Effector memory CD4-positive, alpha-beta T cell (primary cell): ENCODE measurements around the gene RFESD.
A peak's percentile ranks its signal among the peaks of the same experiment; 100 is the strongest.

Source experiments
- DNase-seq, 3 donors: peaks; one replicate each; pipeline ENCODE4 v3.0.0-alpha.2; 2020
- H3K27ac ChIP-seq: 2 replicates; pipeline ENCODE4 v1.7.0; 2013; ENCODE audit warnings: mild to moderate bottlenecking, low read length, moderate library complexity; ENCODE audit not compliant: insufficient read depth, poor library complexity, severe bottlenecking
- H3K27me3 ChIP-seq: replicated peaks from 2 replicates; pipeline ENCODE4 v1.7.0; 2013; ENCODE audit warnings: mild to moderate bottlenecking, low read length; ENCODE audit not compliant: insufficient read depth, control insufficient read depth, poor library complexity, severe bottlenecking
- H3K36me3 ChIP-seq: 2 replicates; pipeline ENCODE4 v1.7.0; 2013; ENCODE audit warnings: mild to moderate bottlenecking, low read length, moderate library complexity; ENCODE audit not compliant: control insufficient read depth, insufficient read depth
- H3K4me1 ChIP-seq: 2 replicates; pipeline ENCODE4 v1.7.0; 2013; ENCODE audit warnings: low read length, mild to moderate bottlenecking; ENCODE audit not compliant: control insufficient read depth, insufficient read depth, poor library complexity, severe bottlenecking
- H3K4me3 ChIP-seq: 2 replicates; pipeline ENCODE4 v1.7.0; 2013; ENCODE audit warnings: low read length, low read depth, mild to moderate bottlenecking; ENCODE audit not compliant: insufficient read depth, poor library complexity, severe bottlenecking
- H3K9me3 ChIP-seq: 2 replicates; pipeline ENCODE4 v1.7.0; 2013; ENCODE audit warnings: mild to moderate bottlenecking, low read length, moderate library complexity; ENCODE audit not compliant: control insufficient read depth
- total RNA-seq, 3 donors: gene quantifications; one replicate each; lab custom pipeline; 2026; lab: John Stamatoyannopoulos, UW

The RFESD gene
- 1.5 to 3.6 (median 2.8) reads per million in 3 donors for total RNA-seq

GRCh38 chr5:95646569-95647431, at the start of gene RFESD:
RFESD (plus strand) TSS chr5:95646777; CDS start chr5:95652272, 5,495 bp downstream.
- Histone ChIP-seq H3K27me3 (no peaks in the 10 kb centered on the region), H3K4me1 (peaks cover 5% of the 10 kb centered on the region), H3K36me3 (no peaks in the 10 kb centered on the region), H3K27ac (peak within 1 kb of the TSS; percentile 75), H3K4me3 (peak within 1 kb of the TSS; percentile 51), H3K9me3 (no peaks in the 10 kb centered on the region)
- DNase-seq = peak; percentile 87 to 92 (median 89)

GRCh38 chr5:95599252-95599651, 47.3 kb upstream of the RFESD start:
- DNase-seq = no peak
- Histone ChIP-seq H3K9me3 (no peaks in the 10 kb centered on the region), H3K27me3 (no peaks in the 10 kb centered on the region), H3K36me3 (peaks cover 12% of the 10 kb centered on the region), H3K4me3 (no peak overlapping the region), H3K4me1 (no peaks in the 10 kb centered on the region), H3K27ac (no peak overlapping the region)

- no peak overlapping the region for H3K27ac ChIP-seq
- no peaks in the 10 kb centered on the region for H3K9me3 ChIP-seq
- no peaks in the 10 kb centered on the region for H3K4me1 ChIP-seq
- H3K4me3 ChIP-seq = no peak overlapping the region
- peaks cover 12% of the 10 kb centered on the region for H3K36me3 ChIP-seq
- no peaks in the 10 kb centered on the region for H3K27me3 ChIP-seq
- no peak for DNase-seq
Measured at GRCh38 chr5:95600557-95600956, 46.0 kb upstream of the RFESD start.

- no peak overlapping the region for H3K27ac ChIP-seq
- peaks cover 16% of the 10 kb centered on the region for H3K36me3 ChIP-seq
- no peak overlapping the region for H3K4me3 ChIP-seq
- H3K27me3 ChIP-seq = no peaks in the 10 kb centered on the region
- DNase-seq = no peak
- H3K4me1 ChIP-seq = no peaks in the 10 kb centered on the region
- no peaks in the 10 kb centered on the region for H3K9me3 ChIP-seq
Measured at GRCh38 chr5:95605786-95606185, 40.8 kb upstream of the RFESD start.

GRCh38 chr5:95606419-95606818, 40.2 kb upstream of the RFESD start:
- Histone ChIP-seq H3K36me3 (peaks cover 10% of the 10 kb centered on the region), H3K9me3 (no peaks in the 10 kb centered on the region), H3K27me3 (no peaks in the 10 kb centered on the region), H3K4me3 (no peak overlapping the region), H3K27ac (no peak overlapping the region), H3K4me1 (no peaks in the 10 kb centered on the region)
- DNase-seq = no peak

GRCh38 chr5:95609711-95610110, 36.9 kb upstream of the RFESD start:
- Histone ChIP-seq H3K9me3 (no peaks in the 10 kb centered on the region), H3K4me3 (no peak overlapping the region), H3K4me1 (no peaks in the 10 kb centered on the region), H3K36me3 (peaks cover 4% of the 10 kb centered on the region), H3K27ac (no peak overlapping the region), H3K27me3 (no peaks in the 10 kb centered on the region)
- DNase-seq = no peak

- Histone ChIP-seq H3K27me3 (no peaks in the 10 kb centered on the region), H3K27ac (no peak overlapping the region), H3K4me1 (no peaks in the 10 kb centered on the region), H3K4me3 (no peak overlapping the region), H3K9me3 (no peaks in the 10 kb centered on the region), H3K36me3 (peaks cover 4% of the 10 kb centered on the region)
- no peak for DNase-seq
Measured at GRCh38 chr5:95610546-95610945, 36.0 kb upstream of the RFESD start.

GRCh38 chr5:95611396-95611795, 35.2 kb upstream of the RFESD start:
- Histone ChIP-seq H3K9me3 (no peaks in the 10 kb centered on the region), H3K27ac (no peak overlapping the region), H3K4me1 (no peaks in the 10 kb centered on the region), H3K36me3 (peaks cover 1% of the 10 kb centered on the region), H3K27me3 (no peaks in the 10 kb centered on the region), H3K4me3 (no peak overlapping the region)
- DNase-seq = no peak

- DNase-seq = no peak
Measured at GRCh38 chr5:95613514-95613913, 33.1 kb upstream of the RFESD start.

GRCh38 chr5:95615164-95615467, 31.5 kb upstream of the RFESD start:
- no peak overlapping the region for H3K4me3 ChIP-seq
- no peaks in the 10 kb centered on the region for H3K9me3 ChIP-seq
- H3K27ac ChIP-seq = no peak overlapping the region
- no peaks in the 10 kb centered on the region for H3K27me3 ChIP-seq
- peaks cover 17% of the 10 kb centered on the region for H3K4me1 ChIP-seq
- no peak for DNase-seq
- no peaks in the 10 kb centered on the region for H3K36me3 ChIP-seq

More at GRCh38 chr5:95613514-95613913, 33.1 kb upstream of the RFESD start:
- Histone ChIP-seq H3K4me1 (peaks cover 2% of the 10 kb centered on the region), H3K9me3 (no peaks in the 10 kb centered on the region), H3K27me3 (no peaks in the 10 kb centered on the region), H3K27ac (no peak overlapping the region), H3K36me3 (no peaks in the 10 kb centered on the region), H3K4me3 (no peak overlapping the region)
